Loucy (cell line): ENCODE measurements around the gene NPC1.

Source experiments
- H2AFZ ChIP-seq: fragments of 200-600 bp; sonication (generic); 2 replicates; pipeline ENCODE4 v1.6.0; 2016; ENCODE audit warnings: antibody characterized with exemption, mild to moderate bottlenecking, low read length, moderate library complexity
- H3F3A ChIP-seq: fragments of 200-600 bp; 2 replicates; pipeline ENCODE4 v1.6.0; 2016; ENCODE audit warnings: antibody characterized with exemption, low read depth, mild to moderate bottlenecking
- H3K27me3 ChIP-seq: fragments of 200-600 bp; sonication (generic); 2 replicates; pipeline ENCODE4 v1.6.1; 2014; ENCODE audit warnings: low read length, mild to moderate bottlenecking; ENCODE audit not compliant: insufficient read depth, poor library complexity, severe bottlenecking
- H3K36me3 ChIP-seq: fragments of 200-600 bp; sonication (generic); 2 replicates; pipeline ENCODE4 v1.6.1; 2016; ENCODE audit warnings: low read length; ENCODE audit not compliant: insufficient read depth
- H3K4me1 ChIP-seq: fragments of 200-600 bp; sonication (generic); 2 replicates; pipeline ENCODE4 v1.5.1; 2014; ENCODE audit warnings: low read length, mild to moderate bottlenecking; ENCODE audit not compliant: insufficient read depth, poor library complexity, severe bottlenecking
- H3K4me2 ChIP-seq: fragments of 200-600 bp; sonication (generic); 2 replicates; pipeline ENCODE4 v1.6.0; 2014; ENCODE audit warnings: antibody characterized with exemption, low read length, low read depth, mild to moderate bottlenecking; ENCODE audit not compliant: poor library complexity, severe bottlenecking
- H3K4me3 ChIP-seq: fragments of 200-600 bp; sonication (generic); 2 replicates; pipeline ENCODE4 v1.5.1; 2014; ENCODE audit warnings: low read length, mild to moderate bottlenecking, mixed read lengths; ENCODE audit not compliant: poor library complexity, severe bottlenecking
- H3K79me2 ChIP-seq: fragments of 200-600 bp; sonication (generic); 2 replicates; pipeline ENCODE4 v1.6.1; 2014; ENCODE audit warnings: low read length; ENCODE audit not compliant: insufficient read depth
- H3K9ac ChIP-seq: fragments of 200-600 bp; sonication (generic); 2 replicates; pipeline ENCODE4 v1.6.0; 2014; ENCODE audit warnings: mild to moderate bottlenecking, low read depth, low read length, moderate library complexity; ENCODE audit not compliant: poor library complexity, severe bottlenecking
- H3K9me2 ChIP-seq: fragments of 200-600 bp; sonication (generic); replicated peaks from 2 replicates; pipeline ENCODE4 v1.6.1; 2016; ENCODE audit warnings: low read depth, low read length, mixed read lengths
- H3K9me3 ChIP-seq: fragments of 200-600 bp; sonication (generic); 2 replicates; pipeline ENCODE4 v1.6.1; 2014; ENCODE audit warnings: mild to moderate bottlenecking, antibody characterized with exemption, low read length, low read depth; ENCODE audit not compliant: insufficient read depth
- H4K20me1 ChIP-seq: fragments of 200-600 bp; sonication (generic); 2 replicates; pipeline ENCODE4 v1.6.0; 2014; ENCODE audit warnings: antibody characterized with exemption, low read length, mild to moderate bottlenecking; ENCODE audit not compliant: insufficient read depth, poor library complexity, severe bottlenecking
- EZH2phosphoT487 ChIP-seq: fragments of 200-600 bp; IDR thresholded peaks from 2 replicates; pipeline ENCODE4 v1.6.1; 2018; ENCODE audit warnings: antibody characterized with exemption, mild to moderate bottlenecking, moderate library complexity, borderline replicate concordance
- TF ChIP-seq, protein P1 (sequence below): fragments of 200-600 bp; sonication (generic); conservative IDR thresholded peaks from 2 replicates; pipeline ENCODE4 v1.5.1; 2014; ENCODE audit warnings: mild to moderate bottlenecking, antibody characterized with exemption, low read length

NPC1 gene

DNA sequence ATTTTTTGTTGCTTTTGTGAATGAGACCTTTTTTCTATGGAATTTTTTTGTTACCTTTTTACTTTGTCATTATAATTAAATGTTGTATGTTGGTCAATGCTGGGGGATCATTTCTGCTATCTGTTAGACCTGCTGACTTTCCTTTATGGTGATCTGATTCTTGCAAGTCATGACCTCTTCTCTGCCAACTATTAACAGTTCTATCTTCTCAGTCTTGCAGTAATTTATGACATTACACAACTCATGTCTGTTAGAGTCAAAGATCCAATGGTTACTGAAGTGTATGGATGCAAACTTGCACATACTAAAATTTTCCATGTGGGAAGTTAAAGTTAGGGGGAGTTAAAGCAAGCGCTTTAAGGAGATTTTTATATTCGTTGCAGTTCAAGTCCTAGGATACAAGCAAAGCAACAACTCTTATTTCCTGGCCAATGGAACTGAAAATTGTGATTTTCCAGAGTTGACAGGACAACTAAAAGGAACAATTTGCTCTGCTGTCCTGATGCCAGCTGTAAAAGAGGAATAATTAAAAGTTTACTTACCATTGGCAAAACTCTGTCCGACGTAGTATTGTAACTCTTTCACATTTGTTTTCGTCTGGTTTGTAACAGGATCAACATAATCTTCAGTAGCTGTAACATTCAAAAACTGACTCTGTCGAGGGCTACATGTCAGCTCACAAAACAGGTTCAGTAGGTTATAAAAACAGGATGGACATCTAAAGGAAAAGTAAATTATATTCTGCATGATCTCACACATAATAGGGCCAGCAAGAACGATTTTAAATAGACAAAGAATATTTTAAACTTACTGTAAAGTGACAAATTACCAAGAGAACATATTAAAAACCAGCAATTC, 17.8 kb downstream of the NPC1 start:
- Histone ChIP-seq H3K36me3 (peaks cover 57% of the 10 kb centered on the region), H3K27me3 (no peaks in the 10 kb centered on the region), H3K4me1 (no peaks in the 10 kb centered on the region), H3K79me2 (0 out of 2 replicates have a peak, but pooled peaks cover 2% of the 10 kb centered on the region), H3F3A (no peaks in the 10 kb centered on the region), H2AFZ (no peak overlapping the region), H3K4me2 (no peak overlapping the region), H3K9me3 (no peaks in the 10 kb centered on the region), H4K20me1 (no peaks in the 10 kb centered on the region), H3K9me2 (no peaks in the 10 kb centered on the region), H3K4me3 (no peak overlapping the region), H3K9ac (no peak overlapping the region)
- TF ChIP-seq EZH2phosphoT487, result no peak
- TF ChIP-seq, protein P1, sequence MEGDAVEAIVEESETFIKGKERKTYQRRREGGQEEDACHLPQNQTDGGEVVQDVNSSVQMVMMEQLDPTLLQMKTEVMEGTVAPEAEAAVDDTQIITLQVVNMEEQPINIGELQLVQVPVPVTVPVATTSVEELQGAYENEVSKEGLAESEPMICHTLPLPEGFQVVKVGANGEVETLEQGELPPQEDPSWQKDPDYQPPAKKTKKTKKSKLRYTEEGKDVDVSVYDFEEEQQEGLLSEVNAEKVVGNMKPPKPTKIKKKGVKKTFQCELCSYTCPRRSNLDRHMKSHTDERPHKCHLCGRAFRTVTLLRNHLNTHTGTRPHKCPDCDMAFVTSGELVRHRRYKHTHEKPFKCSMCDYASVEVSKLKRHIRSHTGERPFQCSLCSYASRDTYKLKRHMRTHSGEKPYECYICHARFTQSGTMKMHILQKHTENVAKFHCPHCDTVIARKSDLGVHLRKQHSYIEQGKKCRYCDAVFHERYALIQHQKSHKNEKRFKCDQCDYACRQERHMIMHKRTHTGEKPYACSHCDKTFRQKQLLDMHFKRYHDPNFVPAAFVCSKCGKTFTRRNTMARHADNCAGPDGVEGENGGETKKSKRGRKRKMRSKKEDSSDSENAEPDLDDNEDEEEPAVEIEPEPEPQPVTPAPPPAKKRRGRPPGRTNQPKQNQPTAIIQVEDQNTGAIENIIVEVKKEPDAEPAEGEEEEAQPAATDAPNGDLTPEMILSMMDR, result no peak

DNA sequence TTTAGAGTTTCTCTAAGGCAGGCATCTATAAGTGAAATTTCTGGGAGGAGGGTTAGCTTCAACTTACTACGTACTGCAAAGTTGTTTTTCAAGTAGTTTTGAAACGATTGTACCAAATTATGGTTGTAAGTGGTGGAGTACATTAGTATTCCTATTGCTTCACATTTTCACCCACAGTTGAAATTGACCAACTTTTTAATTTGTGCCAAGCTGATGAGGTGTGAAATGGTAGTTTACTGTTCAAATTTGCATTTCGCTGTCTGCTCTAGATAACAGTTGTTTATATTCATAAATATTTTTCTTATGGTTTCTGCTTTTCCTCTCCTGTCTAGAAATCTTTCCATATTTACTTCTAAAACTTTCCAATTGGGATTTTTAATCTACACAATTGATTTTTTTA, 18.6 kb downstream of the NPC1 start:
- Histone ChIP-seq H3K27me3 (no peaks in the 10 kb centered on the region), H3F3A (no peaks in the 10 kb centered on the region), H4K20me1 (no peaks in the 10 kb centered on the region), H3K36me3 (peaks cover 54% of the 10 kb centered on the region), H3K4me3 (no peak overlapping the region), H3K79me2 (no peaks in the 10 kb centered on the region), H3K4me2 (no peak overlapping the region), H3K9ac (no peak overlapping the region), H2AFZ (no peak overlapping the region), H3K4me1 (no peaks in the 10 kb centered on the region), H3K9me3 (no peaks in the 10 kb centered on the region), H3K9me2 (no peaks in the 10 kb centered on the region)
- no peak for TF ChIP-seq EZH2phosphoT487
- TF ChIP-seq, protein P1, result no peak

DNA sequence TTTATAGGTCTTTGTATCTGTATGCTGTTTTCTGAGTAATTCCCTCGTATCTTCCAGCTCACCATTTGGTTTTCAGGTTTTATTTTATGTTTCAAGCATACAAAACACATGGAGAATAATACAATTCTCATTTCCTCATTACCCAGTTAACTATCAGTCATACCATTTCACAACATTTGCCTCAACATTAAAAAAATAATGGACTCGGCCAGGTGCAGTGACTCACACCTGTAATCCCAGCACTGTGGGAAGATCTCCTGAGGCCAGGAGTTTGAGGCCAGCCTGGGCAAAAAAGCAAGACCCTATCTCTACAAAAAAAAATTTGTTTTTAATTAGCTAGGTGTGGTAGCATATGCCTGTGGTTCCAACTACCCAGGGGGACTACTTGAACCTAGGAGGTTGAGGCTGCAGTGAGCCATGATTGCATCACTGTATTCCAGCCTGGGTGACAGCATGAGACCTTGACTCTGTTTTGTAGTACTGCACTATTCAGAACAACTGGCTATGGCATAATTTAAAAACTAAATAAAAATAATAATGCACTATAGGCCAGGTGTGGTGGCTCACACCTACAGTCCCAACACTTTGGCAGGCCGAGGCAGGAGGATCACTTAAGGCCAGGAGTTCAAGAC, 20.3 kb downstream of the NPC1 start:
- H3K9me2 ChIP-seq, result no peaks in the 10 kb centered on the region

More for the DNA sequence above, 20.3 kb downstream of the NPC1 start:
- Histone ChIP-seq H3K27me3 (no peaks in the 10 kb centered on the region), H3F3A (no peaks in the 10 kb centered on the region), H3K79me2 (no peaks in the 10 kb centered on the region), H3K9me3 (no peaks in the 10 kb centered on the region), H3K4me3 (no peak overlapping the region), H3K4me2 (no peak overlapping the region), H3K9ac (no peak overlapping the region), H2AFZ (no peak overlapping the region), H3K36me3 (peaks cover 51% of the 10 kb centered on the region), H4K20me1 (no peaks in the 10 kb centered on the region), H3K4me1 (no peaks in the 10 kb centered on the region)
- TF ChIP-seq EZH2phosphoT487, result no peak
- TF ChIP-seq, protein P1, result no peak
